ENCODE measurements around the gene CCDC86.
"Not testable (repeated sequence)": the region's sequence is repeated elsewhere in the genome, so short reads cannot be mapped to it uniquely, and the experiment has no call there.

The CCDC86 gene

DNA sequence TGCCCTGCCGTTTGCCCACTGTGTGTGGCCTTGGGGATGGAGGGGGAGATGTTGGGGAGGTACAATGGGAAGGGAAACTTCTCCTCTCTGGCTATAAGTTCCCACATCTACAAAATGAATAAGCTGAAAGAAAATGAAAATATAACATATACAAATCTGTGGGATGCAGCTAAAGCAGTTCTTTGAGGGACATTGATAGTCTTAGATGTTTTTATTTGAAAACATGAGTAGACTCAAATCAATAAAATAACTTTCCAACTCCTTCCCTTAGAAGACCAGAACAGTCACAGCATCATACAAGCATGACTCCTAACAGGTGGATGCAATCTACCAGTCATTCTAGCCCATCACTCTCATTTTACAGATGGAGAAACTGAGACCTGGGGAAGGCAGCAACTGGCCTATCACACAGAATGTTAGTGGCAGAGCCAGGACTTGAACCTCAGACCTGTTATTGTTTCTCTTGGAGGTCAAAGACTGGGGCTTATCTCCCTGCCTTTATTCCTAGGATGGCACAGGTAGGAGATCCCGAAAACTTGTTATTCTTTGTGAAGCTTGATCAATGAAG, 25.2 kb upstream of the CCDC86 start:
- no peak overlapping the region for H3K4me3 Mint-ChIP-seq
- H3K27ac Mint-ChIP-seq: no peak overlapping the region
- no peak for DNase-seq (ENCODE audit: low spot score)
- H3K9me3 Mint-ChIP-seq: peaks cover 15% of the 10 kb centered on the region
- H3K36me3 Mint-ChIP-seq (ENCODE audit: low read depth): no peaks in the 10 kb centered on the region
- no peaks in the 10 kb centered on the region for H3K4me1 Mint-ChIP-seq (ENCODE audit: low read depth)
- peaks cover 7% of the 10 kb centered on the region for H3K27me3 Mint-ChIP-seq (ENCODE audit: low read depth)

DNA sequence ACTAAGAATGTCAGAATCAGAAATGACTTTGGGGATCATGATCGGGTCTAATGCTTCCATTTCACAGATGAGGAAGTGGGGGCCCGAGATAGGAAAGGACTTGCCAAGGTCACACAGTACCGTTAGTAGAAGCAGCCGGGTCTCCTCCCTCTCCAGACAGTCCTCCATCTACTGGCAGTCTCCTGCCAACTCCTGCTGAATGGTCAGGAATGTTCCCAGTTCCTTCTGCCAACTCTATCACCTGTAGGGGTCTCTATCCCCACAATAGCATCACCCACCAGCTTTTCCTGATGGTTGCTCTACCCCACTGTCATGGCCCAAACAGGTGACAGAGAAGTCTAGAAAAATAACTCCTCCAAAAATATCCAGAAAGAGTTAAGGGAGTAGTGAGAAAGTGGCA, 23.9 kb upstream of the CCDC86 start:
- DNase-seq (ENCODE audit: low spot score): no peak
- peaks cover 15% of the 10 kb centered on the region for H3K9me3 Mint-ChIP-seq
- peaks cover 9% of the 10 kb centered on the region for H3K27me3 Mint-ChIP-seq (ENCODE audit: low read depth)
- H3K4me1 Mint-ChIP-seq (ENCODE audit: low read depth): no peaks in the 10 kb centered on the region
- H3K4me3 Mint-ChIP-seq: no peak overlapping the region
- no peak overlapping the region for H3K27ac Mint-ChIP-seq
- H3K36me3 Mint-ChIP-seq (ENCODE audit: low read depth): no peaks in the 10 kb centered on the region

DNA sequence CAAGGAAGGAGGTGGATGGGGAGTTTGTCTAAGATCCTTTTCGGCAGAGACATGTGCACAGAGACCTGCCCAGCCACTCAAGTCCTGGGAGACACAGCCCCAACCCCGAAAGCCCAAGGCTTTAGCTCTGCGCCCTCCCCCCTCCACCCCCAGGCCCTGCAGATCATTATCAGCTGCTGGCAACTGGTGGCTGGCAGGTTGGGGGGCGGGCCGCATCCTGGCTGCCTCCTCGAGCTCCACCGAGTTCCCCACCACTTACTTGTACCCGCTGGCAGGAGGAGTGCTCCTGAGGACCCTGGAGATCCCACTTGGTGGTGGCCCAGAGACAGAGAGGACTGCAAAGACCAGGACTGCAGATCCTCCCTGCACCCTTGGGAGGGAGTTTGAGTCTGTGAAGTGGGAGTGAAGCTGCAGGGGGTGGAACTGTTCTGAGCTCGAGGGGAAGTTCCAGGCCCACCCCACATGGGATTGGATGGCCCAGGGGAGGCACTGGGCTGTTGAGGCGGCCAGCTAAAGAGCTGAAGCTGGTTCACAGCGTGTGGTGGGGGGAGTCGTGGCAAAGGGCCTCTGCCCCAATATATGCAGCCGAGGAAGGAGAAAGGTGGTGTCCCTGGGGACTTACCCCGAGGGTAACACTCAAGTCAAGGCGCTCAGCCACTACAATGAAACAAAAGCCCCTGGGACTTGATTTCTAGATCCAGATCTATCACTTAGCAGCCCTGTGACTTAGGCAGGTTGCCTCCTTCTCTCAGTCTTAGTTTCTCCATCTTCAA, 19.9 kb upstream of the CCDC86 start:
- Mint-ChIP-seq H3K4me1 (ENCODE audit: low read depth) (no peaks in the 10 kb centered on the region), H3K4me3 (no peak overlapping the region), H3K27ac (no peak overlapping the region), H3K27me3 (ENCODE audit: low read depth) (peaks cover 9% of the 10 kb centered on the region), H3K9me3 (peaks cover 7% of the 10 kb centered on the region), H3K36me3 (ENCODE audit: low read depth) (no peaks in the 10 kb centered on the region)
- no peak for DNase-seq (ENCODE audit: low spot score)

DNA sequence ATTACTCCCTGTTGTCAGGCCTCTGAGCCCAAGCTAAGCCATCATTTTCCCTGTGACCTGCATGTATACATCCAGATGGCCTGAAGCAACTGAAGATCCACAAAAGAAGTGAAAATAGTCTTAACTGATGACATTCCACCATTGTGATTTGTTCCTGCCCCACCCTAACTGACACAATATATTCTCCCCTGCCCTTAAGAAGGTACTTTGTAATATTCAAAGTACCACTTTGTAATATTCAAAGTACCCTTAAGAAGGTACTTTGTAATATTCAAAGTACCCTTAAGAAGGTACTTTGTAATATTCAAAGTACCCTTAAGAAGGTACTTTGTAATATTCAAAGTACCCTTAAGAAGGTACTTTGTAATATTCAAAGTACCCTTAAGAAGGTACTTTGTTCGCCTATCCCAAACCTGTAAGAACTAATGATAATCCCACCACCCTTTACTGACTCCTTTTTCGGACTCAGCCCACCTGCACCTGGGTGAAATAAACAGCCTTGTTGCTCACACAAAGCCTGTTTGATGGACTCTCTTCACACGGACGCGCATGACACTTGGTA, 18.1 kb upstream of the CCDC86 start:
- H3K36me3 Mint-ChIP-seq (ENCODE audit: low read depth); DNase-seq (ENCODE audit: low spot score); H3K27ac Mint-ChIP-seq; H3K27me3 Mint-ChIP-seq (ENCODE audit: low read depth); H3K4me1 Mint-ChIP-seq (ENCODE audit: low read depth); H3K4me3 Mint-ChIP-seq; H3K9me3 Mint-ChIP-seq: not testable (repeated sequence)

DNA sequence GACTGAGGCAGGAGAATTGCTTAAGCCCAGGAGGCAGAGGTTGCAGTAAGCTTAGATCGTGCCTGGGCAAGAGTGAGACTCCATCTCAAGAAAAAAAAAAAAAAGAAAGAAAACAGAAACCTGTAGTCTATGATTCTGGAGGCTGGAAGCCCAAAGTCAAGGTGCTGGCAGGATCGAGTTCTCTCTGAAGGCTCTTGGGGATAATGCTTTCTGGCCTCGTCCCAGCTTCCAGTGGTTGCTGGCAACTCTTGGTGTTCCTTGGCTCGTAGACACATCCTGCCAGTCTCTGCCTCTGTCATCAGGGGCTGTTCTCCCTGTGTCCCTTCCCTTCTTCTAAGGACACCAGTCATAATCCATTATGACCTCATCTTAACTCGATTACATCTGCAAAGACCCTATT, 16.8 kb upstream of the CCDC86 start:
- Mint-ChIP-seq H3K36me3 (ENCODE audit: low read depth) (no peaks in the 10 kb centered on the region), H3K4me3 (no peak overlapping the region), H3K27me3 (ENCODE audit: low read depth) (peaks cover 5% of the 10 kb centered on the region), H3K27ac (no peak overlapping the region), H3K9me3 (no peaks in the 10 kb centered on the region), H3K4me1 (ENCODE audit: low read depth) (no peaks in the 10 kb centered on the region)
- no peak for DNase-seq (ENCODE audit: low spot score)

DNA sequence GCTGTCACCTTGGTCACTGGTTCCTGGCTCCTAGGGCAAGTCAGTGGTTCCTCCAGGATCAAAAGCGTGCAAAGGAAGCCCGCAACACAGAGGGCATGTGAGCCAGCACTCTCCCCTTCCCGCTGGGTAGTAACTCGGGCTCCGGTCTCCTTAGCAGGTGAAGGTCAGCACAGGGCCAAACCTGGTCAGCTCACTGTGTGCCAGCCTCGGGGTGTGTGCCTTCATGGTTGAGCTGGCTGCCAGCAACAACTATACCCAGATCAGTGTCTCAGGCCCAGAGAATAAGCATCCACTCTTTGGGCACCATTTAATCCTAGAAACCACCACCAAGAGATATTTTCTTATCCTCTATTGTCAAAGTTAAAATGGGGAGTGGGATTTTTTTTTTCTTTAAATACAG, 16.1 kb upstream of the CCDC86 start:
- no peak for DNase-seq (ENCODE audit: low spot score)
- no peaks in the 10 kb centered on the region for H3K4me1 Mint-ChIP-seq (ENCODE audit: low read depth)
- peaks cover 3% of the 10 kb centered on the region for H3K27me3 Mint-ChIP-seq (ENCODE audit: low read depth)
- no peaks in the 10 kb centered on the region for H3K9me3 Mint-ChIP-seq
- no peaks in the 10 kb centered on the region for H3K36me3 Mint-ChIP-seq (ENCODE audit: low read depth)
- no peak overlapping the region for H3K4me3 Mint-ChIP-seq
- no peak overlapping the region for H3K27ac Mint-ChIP-seq

DNA sequence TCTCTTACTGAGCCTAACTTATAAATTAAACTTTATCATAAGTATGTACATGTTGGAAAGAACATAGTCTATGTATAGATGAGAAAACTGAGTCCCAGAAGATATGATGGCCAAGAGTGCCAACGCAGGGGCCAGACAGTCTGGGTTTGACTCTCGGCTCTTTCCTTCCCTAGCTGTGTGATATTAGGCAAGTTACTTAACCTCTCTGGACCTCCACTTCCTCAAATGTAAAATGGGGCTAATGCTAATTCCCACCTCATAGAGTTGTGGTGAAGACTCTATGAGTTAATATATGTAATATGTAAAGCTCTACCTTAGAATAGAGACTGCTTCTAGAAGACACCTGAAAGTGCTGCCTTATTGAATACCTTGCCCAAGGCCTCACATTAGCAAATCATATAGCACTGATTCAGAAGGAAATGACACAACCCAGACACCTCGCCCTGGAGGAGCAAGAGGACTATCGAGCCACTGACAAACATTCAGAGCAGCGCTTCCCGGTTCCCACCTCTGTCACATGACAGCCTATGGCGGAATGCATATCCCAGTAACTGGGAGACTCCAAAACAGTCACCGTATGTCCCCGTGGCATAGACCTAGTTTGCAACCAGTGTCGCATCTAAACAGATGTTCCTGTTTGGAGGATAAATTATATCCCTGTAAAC, 11.3 kb upstream of the CCDC86 start:
- no peaks in the 10 kb centered on the region for H3K36me3 Mint-ChIP-seq (ENCODE audit: low read depth)
- no peak overlapping the region for H3K27ac Mint-ChIP-seq
- H3K4me1 Mint-ChIP-seq (ENCODE audit: low read depth): peaks cover 44% of the 10 kb centered on the region
- DNase-seq (ENCODE audit: low spot score): no peak
- no peak overlapping the region for H3K4me3 Mint-ChIP-seq
- no peaks in the 10 kb centered on the region for H3K9me3 Mint-ChIP-seq
- peaks cover 8% of the 10 kb centered on the region for H3K27me3 Mint-ChIP-seq (ENCODE audit: low read depth)

DNA sequence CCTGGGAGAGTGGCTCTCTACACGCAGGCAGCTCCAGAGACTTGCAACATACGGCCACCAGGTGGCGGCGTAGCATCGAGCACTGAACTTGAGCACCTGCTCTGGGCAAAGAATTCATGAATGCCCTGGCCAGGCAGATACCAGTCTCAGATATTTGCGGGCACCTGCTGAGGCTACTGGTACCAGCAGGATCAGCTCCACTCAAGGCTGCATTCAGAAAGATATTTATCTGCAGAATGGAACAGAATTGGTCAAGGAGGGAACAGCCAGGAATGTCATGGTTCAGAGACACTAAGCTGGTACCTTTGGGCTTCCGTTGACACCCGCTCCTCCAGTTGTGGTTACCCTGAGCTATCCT, 10.8 kb upstream of the CCDC86 start:
- no peak overlapping the region for H3K4me3 Mint-ChIP-seq
- DNase-seq (ENCODE audit: low spot score): peak; percentile 69
- peaks cover 49% of the 10 kb centered on the region for H3K4me1 Mint-ChIP-seq (ENCODE audit: low read depth)
- H3K27ac Mint-ChIP-seq: no peak overlapping the region
- H3K27me3 Mint-ChIP-seq (ENCODE audit: low read depth): peaks cover 8% of the 10 kb centered on the region
- no peaks in the 10 kb centered on the region for H3K9me3 Mint-ChIP-seq
- no peaks in the 10 kb centered on the region for H3K36me3 Mint-ChIP-seq (ENCODE audit: low read depth)

DNA sequence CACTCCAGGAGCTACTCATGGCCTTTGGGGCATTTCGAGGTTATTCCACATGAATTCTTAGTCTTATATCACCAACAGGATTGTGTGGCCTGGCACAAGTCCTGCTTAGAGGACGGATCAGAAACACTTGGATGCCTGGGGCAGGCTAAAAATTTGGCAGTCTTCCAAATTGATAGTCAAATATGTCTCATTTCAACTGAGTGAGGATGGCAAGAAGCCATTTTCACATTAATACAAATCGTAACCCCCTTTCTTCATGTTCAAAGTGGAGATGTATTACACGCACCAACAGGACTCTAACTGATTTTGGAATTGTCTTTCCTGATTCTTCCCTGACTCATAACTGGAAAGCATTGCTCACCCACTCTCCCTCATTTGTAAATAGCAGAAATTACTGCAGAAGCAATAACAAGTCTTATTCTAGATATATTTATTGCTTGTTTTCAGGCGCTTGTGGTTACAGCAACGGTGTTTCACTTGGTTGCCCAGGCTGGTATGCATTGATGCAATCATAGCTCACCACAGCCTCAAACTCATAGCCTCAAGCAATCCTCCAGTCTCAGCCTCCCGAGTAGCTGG, 10.3 kb upstream of the CCDC86 start:
- Mint-ChIP-seq H3K27me3 (ENCODE audit: low read depth) (peaks cover 8% of the 10 kb centered on the region), H3K9me3 (no peaks in the 10 kb centered on the region), H3K27ac (no peak overlapping the region), H3K36me3 (ENCODE audit: low read depth) (no peaks in the 10 kb centered on the region), H3K4me1 (ENCODE audit: low read depth) (peaks cover 50% of the 10 kb centered on the region), H3K4me3 (no peak overlapping the region)
- DNase-seq (ENCODE audit: low spot score): no peak

DNA sequence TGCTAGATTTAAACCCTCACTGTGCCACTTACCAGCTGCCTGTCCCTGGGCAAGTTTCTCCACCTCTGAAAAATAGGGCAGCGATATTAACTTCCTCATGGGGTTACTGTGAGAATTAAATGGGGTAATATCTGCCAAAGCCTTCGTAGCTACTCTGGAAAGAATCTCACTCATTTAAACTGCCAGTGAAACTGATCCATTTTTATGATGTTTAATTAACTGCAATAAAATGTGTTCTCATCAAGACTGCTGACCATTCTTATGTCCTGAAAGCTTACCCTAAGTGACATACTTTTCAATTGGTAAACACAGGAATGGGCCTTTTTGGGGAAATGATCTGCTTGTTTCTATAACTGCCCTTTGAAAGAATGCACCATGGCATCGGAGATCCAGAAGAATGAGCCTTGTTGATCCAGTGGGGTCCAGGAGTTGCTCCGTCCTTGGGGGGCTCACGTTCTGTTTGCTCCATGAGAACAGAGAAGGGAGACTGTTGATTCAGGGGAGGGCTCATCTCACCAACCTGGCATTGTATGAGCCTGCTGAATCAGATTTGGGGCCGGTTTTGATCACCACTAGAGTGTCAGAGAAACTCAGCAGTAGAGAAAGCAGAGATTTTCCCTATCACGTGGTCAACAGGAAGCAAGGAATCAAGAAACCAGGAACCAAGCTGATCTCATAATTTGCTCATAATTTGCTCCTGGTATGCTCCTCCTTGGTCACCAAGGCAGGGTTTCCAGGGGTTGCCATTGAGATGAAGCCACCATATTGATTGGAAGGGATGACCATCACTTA, 7.0 kb upstream of the CCDC86 start:
- Mint-ChIP-seq H3K27ac (peak overlapping the region; percentile 65), H3K9me3 (no peaks in the 10 kb centered on the region), H3K27me3 (ENCODE audit: low read depth) (peaks cover 8% of the 10 kb centered on the region), H3K4me3 (peak overlapping the region; percentile 48), H3K4me1 (ENCODE audit: low read depth) (peaks cover 71% of the 10 kb centered on the region), H3K36me3 (ENCODE audit: low read depth) (no peaks in the 10 kb centered on the region)
- no peak for DNase-seq (ENCODE audit: low spot score)

DNA sequence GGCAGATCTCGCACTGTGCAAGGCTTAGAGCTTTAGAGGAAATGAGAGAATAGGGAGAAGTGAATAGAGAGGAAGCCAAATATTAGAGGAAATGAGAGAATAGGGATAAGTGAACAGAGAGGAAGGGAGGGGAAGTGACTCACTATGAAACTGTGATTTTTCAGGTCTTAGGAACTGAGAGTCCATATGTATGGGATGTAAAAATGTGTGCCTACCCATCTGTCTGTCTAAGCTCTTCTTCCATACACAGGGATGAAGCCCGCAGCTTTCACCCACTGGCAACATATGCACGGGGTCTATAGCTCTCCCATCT, 6.4 kb upstream of the CCDC86 start:
- Mint-ChIP-seq H3K9me3 (no peaks in the 10 kb centered on the region), H3K36me3 (ENCODE audit: low read depth) (no peaks in the 10 kb centered on the region), H3K27me3 (ENCODE audit: low read depth) (peaks cover 8% of the 10 kb centered on the region), H3K27ac (peak overlapping the region; percentile 45), H3K4me3 (peak overlapping the region; percentile 48), H3K4me1 (ENCODE audit: low read depth) (peaks cover 71% of the 10 kb centered on the region)
- DNase-seq (ENCODE audit: low spot score): no peak

DNA sequence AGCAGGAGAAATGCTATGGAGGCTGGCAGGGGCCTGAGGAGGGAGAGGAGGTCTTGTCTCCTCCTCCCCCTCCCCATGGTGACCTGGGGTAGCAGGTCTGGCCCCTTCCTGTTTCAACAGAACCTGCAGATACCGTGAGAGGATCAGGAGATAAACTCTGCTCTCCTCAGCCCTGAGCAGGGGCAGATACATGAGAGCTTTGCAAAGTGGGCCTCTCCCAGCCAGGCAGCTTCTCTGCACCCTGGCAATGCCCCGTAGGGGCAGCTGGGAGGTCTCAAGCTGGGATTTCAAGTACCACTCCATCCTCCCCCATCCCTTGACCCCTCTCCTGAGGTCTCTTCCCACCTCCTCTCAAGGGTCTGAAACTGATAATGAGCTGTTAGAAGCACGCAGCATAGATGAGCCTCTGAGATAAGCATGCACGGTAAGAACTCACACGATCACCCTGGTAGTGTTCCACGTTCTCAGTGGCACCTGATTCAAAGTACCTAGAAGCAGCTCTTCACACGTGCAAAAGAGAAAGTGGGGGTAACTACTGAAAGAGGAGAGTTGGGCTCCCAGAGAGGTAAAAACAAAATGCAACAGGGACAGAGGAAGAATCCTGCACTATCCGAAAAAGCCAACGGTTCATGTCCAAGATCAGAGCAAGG, 4.9 kb upstream of the CCDC86 start:
- H3K36me3 Mint-ChIP-seq (ENCODE audit: low read depth): no peaks in the 10 kb centered on the region
- peaks cover 5% of the 10 kb centered on the region for H3K27me3 Mint-ChIP-seq (ENCODE audit: low read depth)
- H3K9me3 Mint-ChIP-seq: no peaks in the 10 kb centered on the region
- peaks cover 70% of the 10 kb centered on the region for H3K4me1 Mint-ChIP-seq (ENCODE audit: low read depth)
- H3K27ac Mint-ChIP-seq: peak overlapping the region; percentile 86
- no peak for DNase-seq (ENCODE audit: low spot score)
- H3K4me3 Mint-ChIP-seq: peak overlapping the region; percentile 70

DNA sequence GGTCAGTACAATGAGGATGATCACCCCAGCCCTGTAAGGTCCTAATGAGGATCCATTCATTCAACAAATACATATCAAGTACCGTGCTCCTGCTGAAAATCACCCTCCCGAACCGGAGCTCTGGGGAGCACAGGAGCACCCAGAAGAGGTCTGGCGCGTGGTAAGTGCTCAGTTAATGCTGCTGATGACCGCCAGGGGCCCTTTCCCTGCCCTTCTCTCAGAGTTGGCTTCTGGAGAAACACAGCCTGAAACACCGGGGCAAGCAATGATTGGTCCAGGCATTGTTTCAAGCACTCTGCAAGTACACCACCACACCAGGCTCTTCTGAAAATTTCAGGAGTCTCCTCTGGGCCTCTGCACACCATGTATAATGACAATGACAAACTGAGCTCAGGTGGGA, 3.8 kb upstream of the CCDC86 start:
- H3K9me3 Mint-ChIP-seq: no peaks in the 10 kb centered on the region
- H3K27ac Mint-ChIP-seq: peak overlapping the region; percentile 86
- no peak for DNase-seq (ENCODE audit: low spot score)
- H3K4me1 Mint-ChIP-seq (ENCODE audit: low read depth): peaks cover 59% of the 10 kb centered on the region
- no peaks in the 10 kb centered on the region for H3K36me3 Mint-ChIP-seq (ENCODE audit: low read depth)
- H3K27me3 Mint-ChIP-seq (ENCODE audit: low read depth): peaks cover 1% of the 10 kb centered on the region
- H3K4me3 Mint-ChIP-seq: no peak overlapping the region

Measured in T-helper 2 cell treated with Interferon-gamma antibody and Interleukin-4, amounts not matched to agents 5 μg/mL and 100 μg/mL, for 36 hours (primary cell).